ENCODE measurements around the gene PAPPA. TPM values are rescaled to one million over a fixed set of nuclear protein-coding genes. Genes with fewer than 3 reads are reported as not detected.

PAPPA gene
- polyA plus RNA-seq, 1 donor from 2014 or later: 0.41 TPM

GRCh38 chr9:116234081-116234480 lies 80.5 kb downstream of the PAPPA start:
- H4K20me1 ChIP-seq (ENCODE audit: insufficient read depth): no peaks in the 10 kb centered on the region
- no peaks in the 10 kb centered on the region for H3K9me2 ChIP-seq (ENCODE audit: insufficient read depth, low read length)
- H3K4me2 ChIP-seq (ENCODE audit: low read length): no peak overlapping the region
- H3K9ac ChIP-seq (ENCODE audit: low read length): no peak overlapping the region
- TF ChIP-seq EP300 (conservative IDR thresholded peaks at IDR 0.05; ENCODE audit: poor library complexity, severe bottlenecking) (no peak), MXI1 (conservative IDR thresholded peaks at IDR 0.05; ENCODE audit: poor library complexity, severe bottlenecking) (no peak), RAD21 (conservative IDR thresholded peaks at IDR 0.05) (no peak), EZH2 (IDR thresholded peaks at IDR 0.05; ENCODE audit: borderline replicate concordance, insufficient read depth, low read length, poor library complexity, severe bottlenecking) (no peak), REST (IDR thresholded peaks at IDR 0.05; ENCODE audit: borderline replicate concordance) (no peak), CTCF (IDR thresholded peaks at IDR 0.05; ENCODE audit: poor library complexity, severe bottlenecking) (no peak), TAF1 (IDR thresholded peaks at IDR 0.05; ENCODE audit: low read depth) (no peak), POLR2AphosphoS5 (IDR thresholded peaks at IDR 0.05) (no peak), SMC3 (conservative IDR thresholded peaks at IDR 0.05; ENCODE audit: poor library complexity) (no peak)
- H2AFZ ChIP-seq (ENCODE audit: low read depth, low read length): no peak overlapping the region
- H3K27ac ChIP-seq (ENCODE audit: low read length): no peak overlapping the region
- H3K36me3 ChIP-seq (ENCODE audit: insufficient read depth, low read length): no peaks in the 10 kb centered on the region
- H3K4me3 ChIP-seq (ENCODE audit: low read length): no peak overlapping the region
- H3K27me3 ChIP-seq (ENCODE audit: insufficient read depth, low read depth, low read length): no peaks in the 10 kb centered on the region
- no peaks in the 10 kb centered on the region for H3F3A ChIP-seq (ENCODE audit: insufficient read depth, low read length, poor library complexity, severe bottlenecking)
- H3K9me3 ChIP-seq (ENCODE audit: low read length): no peaks in the 10 kb centered on the region
- no peaks in the 10 kb centered on the region for H3K79me2 ChIP-seq (replicated peaks; ENCODE audit: insufficient read depth, low read length)

GRCh38 chr9:116236979-116237378 lies 83.4 kb downstream of the PAPPA start:
- no peak overlapping the region for H3K4me2 ChIP-seq (ENCODE audit: low read length)
- no peaks in the 10 kb centered on the region for H3K9me2 ChIP-seq (ENCODE audit: insufficient read depth, low read length)
- no peaks in the 10 kb centered on the region for H3K27me3 ChIP-seq (ENCODE audit: insufficient read depth, low read depth, low read length)
- H3K4me3 ChIP-seq (ENCODE audit: low read length): no peak overlapping the region
- no peak overlapping the region for H3K9ac ChIP-seq (ENCODE audit: low read length)
- H3K9me3 ChIP-seq (ENCODE audit: low read length): no peaks in the 10 kb centered on the region
- H3K79me2 ChIP-seq (replicated peaks; ENCODE audit: insufficient read depth, low read length): no peaks in the 10 kb centered on the region
- no peaks in the 10 kb centered on the region for H3K36me3 ChIP-seq (ENCODE audit: insufficient read depth, low read length)
- no peak overlapping the region for H2AFZ ChIP-seq (ENCODE audit: low read depth, low read length)
- no peaks in the 10 kb centered on the region for H4K20me1 ChIP-seq (ENCODE audit: insufficient read depth)
- no peak overlapping the region for H3K27ac ChIP-seq (ENCODE audit: low read length)
- H3F3A ChIP-seq (ENCODE audit: insufficient read depth, low read length, poor library complexity, severe bottlenecking): no peaks in the 10 kb centered on the region
- TF ChIP-seq RAD21 (conservative IDR thresholded peaks at IDR 0.05): no peak
- no peak for TF ChIP-seq TAF1 (IDR thresholded peaks at IDR 0.05; ENCODE audit: low read depth)
- TF ChIP-seq MXI1 (conservative IDR thresholded peaks at IDR 0.05; ENCODE audit: poor library complexity, severe bottlenecking): no peak
- TF ChIP-seq EP300 (conservative IDR thresholded peaks at IDR 0.05; ENCODE audit: poor library complexity, severe bottlenecking): no peak
- no peak for TF ChIP-seq CTCF (IDR thresholded peaks at IDR 0.05; ENCODE audit: poor library complexity, severe bottlenecking)
- TF ChIP-seq REST (IDR thresholded peaks at IDR 0.05; ENCODE audit: borderline replicate concordance): no peak
- no peak for TF ChIP-seq POLR2AphosphoS5 (IDR thresholded peaks at IDR 0.05)
- TF ChIP-seq SMC3 (conservative IDR thresholded peaks at IDR 0.05; ENCODE audit: poor library complexity): no peak
- no peak for TF ChIP-seq EZH2 (IDR thresholded peaks at IDR 0.05; ENCODE audit: borderline replicate concordance, insufficient read depth, low read length, poor library complexity, severe bottlenecking)
